Activated CD4-positive, CD25-positive, alpha-beta regulatory T cell treated with anti-CD3 and anti-CD28 coated beads, Interleukin-2, amount 50 U/mL, for 72 hours (primary cell): ENCODE results near the gene CRB1.
"Not testable (repeated sequence)": the region's sequence is repeated elsewhere in the genome, so short reads cannot be mapped to it uniquely, and the experiment has no call there.

Source experiments
- DNase-seq: peaks from one replicate; pipeline ENCODE4 v3.0.0; 2021

Gene CRB1

DNA sequence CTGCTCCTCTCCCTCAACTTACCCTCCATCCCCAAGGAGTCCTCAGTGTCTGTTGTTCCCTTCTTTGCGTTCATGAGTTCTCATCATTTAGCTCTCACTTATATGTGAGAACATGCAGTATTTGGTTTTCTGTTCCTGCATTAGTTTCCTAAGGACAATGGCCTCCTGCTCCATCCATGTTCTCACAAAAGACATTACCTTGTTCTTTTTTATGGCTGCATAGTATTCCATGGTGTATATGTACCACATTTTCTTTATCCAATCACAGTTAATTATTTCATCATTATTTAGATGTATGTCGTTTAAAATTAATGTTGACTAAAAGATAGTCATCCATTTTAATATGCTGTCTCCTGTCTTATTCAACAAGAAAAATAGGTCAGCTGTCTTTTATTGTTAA is 134.1 kb downstream of the CRB1 start:
- DNase-seq: no peak

DNA sequence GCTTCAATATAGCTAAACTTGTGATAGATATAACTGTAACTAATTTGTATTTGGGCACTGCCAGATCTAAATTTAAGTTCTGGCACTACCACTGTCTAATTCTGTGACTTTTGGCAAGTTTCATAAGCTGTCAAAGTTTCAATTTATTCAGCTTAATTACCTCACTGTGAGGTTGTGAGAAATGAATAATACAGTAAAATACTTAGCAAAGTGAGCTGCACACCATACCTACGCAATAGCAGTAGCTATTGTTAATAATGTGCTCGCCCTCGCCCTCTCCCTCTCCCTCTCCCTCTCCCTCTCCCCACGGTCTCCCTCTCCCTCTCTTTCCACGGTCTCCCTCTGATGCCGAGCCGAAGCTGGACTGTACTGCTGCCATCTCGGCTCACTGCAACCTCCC is 136.7 kb downstream of the CRB1 start:
- DNase-seq: not testable (repeated sequence)

DNA sequence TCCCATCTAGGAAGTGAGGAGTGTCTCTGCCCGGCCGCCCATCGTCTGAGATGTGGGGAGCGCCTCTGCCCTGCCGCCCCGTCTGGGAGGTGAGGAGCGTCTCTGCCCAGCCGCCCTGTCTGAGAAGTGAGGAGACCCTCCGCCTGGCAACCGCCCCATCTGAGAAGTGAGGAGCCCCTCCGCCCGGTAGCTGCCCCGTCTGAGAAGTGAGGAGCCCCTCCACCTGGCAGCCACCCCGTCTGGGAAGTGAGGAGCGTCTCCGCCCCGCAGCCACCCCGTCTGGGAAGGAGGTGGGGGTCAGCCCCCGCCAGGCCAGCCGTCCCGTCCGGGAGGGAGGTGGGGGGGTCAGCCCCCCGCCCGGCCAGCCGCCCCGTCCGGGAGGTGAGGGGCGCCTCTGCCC is 137.6 kb downstream of the CRB1 start:
- DNase-seq: not testable (repeated sequence)

DNA sequence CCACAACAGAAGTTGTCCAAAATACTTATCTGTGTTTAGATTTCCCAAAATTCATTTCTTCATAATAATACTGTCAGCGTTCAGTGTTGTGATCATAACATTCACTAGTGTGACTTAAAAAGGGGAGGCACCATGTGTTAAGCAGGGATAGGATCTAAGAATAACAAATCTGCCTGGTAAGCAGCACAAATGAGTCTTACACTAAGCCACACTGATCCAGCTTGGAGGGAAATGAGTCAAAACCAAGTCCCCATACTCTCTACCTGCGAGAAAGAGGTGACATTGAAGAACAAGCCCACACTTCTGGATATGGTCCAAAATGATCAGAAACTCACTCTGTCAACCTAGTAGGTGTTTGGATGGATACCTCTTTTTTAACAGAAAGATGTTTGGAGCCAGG is 145.5 kb downstream of the CRB1 start:
- DNase-seq: no peak

DNA sequence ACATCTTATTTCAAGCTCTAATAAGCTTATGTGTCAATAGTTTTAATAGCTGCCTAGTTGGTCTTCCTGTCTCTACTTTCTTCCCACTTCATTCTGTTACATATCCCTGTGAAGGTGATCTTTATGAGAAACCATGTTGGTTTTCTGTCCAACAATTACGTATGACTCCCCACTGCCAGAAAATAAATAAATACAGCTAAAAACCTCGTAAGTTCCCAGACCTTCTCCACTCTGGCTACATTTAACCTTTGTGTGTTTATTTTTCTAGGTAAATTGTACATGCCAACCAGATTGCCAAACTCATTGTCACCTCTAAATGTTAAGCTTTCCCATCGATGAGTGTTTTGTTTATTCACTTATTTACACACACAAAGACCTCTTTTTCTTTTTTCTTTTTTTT is 147.2 kb downstream of the CRB1 start:
- no peak for DNase-seq

DNA sequence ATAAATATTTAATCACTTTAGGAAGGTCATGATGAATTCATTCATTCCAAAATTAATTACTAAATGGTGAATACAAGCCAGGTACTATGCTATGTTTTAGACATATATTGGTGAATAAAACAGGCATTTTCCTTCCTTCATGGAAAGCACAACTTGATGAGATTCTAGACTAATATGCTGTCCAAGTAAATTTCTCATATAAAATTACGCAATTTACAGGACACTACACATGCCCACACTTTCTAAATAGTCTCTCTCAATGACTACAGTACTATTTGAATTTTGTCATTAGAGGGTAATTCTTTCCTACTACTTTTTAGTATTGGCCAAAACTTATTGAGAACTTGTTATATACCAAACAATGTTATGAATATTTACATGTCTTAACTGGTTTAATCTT is 150.6 kb downstream of the CRB1 start:
- DNase-seq: no peak

DNA sequence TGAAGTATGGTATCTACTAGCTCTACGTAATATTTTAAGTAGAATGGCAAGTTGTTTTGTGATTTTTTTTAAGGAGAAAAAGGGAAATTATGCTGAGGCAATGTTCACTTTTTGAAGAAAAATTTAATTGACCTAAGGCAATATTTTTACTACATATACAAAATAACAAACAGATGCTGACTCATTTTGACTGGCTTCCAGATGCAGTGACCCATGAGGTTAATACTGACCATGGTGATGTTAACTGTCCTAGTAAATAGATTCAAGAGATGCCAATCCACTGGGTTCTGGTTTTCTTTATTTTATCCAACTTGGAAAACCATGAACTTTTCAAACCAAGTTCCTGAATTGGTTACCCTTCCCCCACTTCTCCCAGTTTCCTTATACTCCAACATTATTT is 154.9 kb downstream of the CRB1 start:
- no peak for DNase-seq

DNA sequence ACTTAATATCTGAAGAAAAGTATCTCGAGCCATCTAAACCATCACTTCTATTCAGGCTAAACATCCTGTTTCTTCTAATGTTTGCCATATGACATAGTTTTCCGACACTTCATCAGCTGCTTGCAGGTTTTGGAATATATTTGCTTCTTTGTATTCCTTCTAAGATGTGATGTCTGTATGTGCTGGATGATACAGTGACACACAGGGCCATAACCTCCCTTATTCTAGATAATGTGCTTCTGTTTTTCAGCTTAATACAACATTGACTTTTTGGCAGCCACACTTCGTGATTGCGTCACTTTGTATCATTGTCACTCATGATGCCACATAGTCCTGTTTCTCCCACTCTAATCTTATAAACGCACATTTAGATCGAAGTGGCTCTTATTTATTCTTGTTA is 156.3 kb downstream of the CRB1 start:
- no peak for DNase-seq

DNA sequence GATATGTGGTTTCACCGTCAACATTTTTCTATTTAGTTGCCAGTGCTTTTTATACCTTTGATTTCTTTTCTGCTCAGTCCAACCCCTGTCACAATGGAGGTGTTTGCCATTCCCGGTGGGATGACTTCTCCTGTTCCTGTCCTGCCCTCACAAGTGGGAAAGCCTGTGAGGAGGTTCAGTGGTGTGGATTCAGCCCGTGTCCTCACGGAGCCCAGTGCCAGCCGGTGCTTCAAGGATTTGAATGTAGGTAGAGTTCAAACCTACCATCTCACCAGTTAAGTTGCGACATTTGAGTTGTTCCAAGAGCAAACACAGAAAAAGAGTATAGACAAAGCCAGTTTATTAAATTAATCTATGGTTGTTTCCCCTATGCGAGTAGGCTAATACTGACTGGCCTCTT is 161.3 kb downstream of the CRB1 start:
- no peak for DNase-seq

DNA sequence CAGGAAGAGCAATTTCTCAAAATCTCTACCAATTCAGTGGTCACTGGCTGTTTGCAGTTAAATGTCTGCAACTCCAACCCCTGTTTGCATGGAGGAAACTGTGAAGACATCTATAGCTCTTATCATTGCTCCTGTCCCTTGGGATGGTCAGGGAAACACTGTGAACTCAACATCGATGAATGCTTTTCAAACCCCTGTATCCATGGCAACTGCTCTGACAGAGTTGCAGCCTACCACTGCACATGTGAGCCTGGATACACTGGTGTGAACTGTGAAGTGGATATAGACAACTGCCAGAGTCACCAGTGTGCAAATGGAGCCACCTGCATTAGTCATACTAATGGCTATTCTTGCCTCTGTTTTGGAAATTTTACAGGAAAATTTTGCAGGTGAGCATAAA is 167.2 kb downstream of the CRB1 start:
- DNase-seq: no peak

DNA sequence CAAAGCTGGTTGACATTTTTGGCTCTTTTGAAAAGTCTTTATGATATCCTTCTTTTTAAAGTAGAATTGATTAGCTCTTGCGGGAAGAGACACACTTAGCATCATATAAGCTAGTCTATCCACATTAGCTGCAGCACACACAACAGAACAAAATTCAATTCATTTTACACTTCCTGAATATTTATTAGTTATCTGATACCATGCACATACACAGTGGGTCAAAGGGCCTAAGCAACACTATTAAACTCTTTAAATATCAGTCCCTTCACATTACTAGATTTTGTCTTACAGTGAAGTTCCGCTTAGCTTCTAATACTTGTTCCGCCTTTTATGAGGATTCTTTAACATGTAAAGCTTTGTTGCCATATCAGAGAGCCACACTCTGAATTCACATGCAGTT is 169.5 kb downstream of the CRB1 start:
- no peak for DNase-seq

DNA sequence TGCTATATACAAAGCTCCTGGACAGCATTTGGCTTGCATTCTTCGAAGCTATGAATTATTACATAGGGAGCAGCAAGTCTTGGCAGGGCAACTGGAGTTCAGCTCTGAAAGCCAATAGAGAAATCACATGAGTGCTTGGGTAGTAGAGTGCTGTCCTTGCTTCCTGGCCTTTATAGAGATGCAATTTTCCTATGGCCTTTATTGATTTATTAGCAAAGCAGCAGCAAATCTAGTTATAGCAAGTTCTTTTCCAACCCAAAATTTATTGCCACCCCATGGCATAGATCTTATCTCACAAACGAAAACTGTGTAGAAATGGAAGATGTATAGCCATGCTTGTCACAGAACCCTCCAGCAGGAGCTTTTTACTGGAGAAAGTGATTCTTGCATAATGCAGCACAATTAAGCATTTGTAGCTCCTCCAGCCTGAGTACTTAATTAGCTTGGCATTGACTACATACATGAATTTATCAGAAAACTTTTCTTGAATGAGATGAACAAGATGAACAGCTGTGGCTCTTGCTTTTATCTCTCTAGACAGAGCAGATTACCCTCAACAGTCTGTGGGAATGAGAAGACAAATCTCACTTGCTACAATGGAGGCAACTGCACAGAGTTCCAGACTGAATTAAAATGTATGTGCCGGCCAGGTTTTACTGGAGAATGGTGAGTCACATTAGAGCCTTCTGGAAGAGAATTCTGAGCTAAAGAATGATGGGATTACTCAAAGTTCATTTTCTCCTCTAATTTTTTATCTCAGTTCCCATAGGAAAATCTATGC is 170.1 kb downstream of the CRB1 start:
- DNase-seq: no peak

DNA sequence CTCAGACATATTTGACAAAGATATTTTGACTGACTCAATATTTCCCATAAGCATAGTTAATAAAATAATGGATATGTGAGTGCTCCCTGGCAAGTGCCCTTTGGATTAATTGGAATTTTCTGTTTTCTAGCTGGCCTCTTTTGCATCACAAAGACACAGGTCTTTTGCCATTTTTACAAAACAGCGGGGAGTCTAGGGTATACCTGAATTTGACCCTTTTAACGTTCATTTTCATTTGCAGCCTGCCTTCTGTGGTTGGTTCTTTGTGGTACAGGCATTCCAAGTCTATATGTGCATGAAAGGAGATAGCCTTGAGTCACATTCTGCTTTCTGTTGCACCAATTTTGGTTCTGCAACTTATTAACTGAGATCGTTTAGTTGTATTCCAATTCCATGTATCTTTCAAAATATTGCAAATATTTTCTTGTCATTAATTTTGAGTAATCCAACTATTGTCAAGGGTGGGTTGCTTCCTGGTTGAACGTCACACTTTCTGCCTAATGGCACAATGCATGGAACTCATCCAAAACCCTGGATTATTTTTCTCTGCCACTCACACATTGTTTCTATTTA is 171.7 kb downstream of the CRB1 start:
- DNase-seq: no peak

DNA sequence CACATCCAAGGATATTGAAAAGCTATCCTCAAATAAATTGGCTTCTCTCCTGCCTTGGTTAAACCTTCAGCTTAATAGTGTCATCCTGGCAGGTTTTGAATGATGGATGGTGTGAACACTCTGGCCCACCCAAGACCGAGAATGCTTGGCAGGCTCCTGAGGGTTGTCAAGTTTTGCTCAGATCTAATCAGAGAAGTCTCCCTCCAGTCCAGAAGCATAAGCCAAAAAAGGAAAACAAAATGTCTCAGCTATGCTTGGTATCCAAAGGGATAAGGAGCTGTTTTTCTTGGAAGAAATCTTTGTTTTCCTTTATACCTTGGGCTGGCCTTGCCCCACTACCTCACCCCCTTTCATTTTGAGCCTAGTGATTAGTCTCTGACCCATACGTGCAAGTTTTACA is 172.7 kb downstream of the CRB1 start:
- no peak for DNase-seq

DNA sequence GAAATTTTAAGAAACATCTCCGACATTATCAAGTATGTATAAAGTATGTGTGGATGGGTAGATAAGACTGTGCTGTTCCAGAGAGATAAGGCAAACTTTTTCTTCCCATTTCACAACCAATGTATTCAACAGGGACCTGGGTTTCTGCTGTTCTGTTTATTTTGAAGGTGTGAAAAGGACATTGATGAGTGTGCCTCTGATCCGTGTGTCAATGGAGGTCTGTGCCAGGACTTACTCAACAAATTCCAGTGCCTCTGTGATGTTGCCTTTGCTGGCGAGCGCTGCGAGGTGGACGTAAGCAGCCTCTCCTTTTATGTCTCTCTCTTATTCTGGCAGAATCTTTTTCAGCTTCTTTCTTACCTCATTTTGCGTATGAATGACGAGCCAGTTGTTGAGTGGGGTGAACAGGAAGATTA is 174.0 kb downstream of the CRB1 start:
- no peak for DNase-seq

DNA sequence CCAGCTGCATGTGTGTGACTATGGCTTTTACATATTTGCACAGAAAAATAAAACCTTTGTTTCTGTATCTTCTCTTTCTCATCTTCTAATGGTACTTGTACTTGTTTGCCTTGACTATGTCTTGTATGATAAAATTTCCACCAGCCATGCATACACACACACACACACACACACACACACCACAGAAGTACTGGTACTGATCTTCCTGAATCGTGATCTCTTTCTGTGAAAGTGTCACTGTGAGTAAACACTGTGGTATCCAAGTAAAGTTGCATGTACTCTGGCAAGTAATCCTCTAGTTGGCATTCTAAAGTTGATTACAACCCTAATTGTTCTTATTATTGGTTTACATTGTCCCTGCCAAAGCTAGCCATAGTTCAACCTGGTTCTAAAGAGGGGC is 176.7 kb downstream of the CRB1 start:
- no peak for DNase-seq

DNA sequence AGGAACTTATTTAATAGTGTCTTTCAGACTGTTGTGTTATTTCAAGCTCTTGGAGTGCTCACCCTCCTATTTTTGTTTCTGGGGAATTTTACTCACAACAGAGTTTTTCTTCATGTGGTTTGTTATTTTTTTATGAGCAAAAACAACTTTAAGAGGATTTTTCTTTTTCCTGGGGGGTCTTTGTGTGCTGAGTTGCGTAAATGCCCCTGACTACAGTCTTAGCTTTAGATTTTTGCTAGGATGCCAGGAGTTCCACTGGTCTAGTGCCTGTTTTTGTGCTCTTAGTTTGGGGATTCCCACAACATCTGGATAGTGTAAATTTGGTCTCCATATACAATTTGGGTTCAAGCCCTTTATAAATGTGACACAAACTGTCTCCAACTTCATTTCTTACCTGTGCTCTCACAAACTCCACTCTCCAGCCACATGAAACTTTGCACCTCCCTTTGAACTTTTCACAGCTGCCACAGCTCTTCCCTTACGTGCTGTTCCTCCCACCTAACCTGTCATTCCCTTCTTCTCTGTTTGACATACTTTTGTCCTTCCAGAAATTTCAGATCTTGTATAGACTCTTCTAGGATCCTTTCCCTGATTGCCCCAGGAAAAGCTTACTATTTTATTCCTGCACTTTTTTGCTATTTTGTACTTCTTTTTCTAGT is 180.2 kb downstream of the CRB1 start:
- no peak for DNase-seq

DNA sequence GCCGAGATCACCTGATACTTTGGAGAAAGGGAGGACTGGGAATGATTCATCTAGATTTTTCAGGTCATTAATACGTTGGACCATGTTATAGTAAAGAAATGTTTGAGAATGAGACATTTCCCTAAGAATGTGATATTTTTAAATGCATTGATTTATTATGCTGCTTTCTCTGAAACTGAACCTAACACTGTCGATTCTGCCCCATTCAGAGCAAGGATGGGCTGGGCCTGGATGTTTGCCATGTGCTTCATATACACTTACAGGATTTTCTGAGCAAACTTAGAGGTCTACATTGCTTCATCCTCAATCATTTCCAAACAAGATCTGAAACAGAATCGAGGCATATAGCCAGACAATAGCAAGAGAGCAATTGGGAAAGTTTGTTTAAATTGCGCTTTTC is 183.3 kb downstream of the CRB1 start:
- DNase-seq: no peak

DNA sequence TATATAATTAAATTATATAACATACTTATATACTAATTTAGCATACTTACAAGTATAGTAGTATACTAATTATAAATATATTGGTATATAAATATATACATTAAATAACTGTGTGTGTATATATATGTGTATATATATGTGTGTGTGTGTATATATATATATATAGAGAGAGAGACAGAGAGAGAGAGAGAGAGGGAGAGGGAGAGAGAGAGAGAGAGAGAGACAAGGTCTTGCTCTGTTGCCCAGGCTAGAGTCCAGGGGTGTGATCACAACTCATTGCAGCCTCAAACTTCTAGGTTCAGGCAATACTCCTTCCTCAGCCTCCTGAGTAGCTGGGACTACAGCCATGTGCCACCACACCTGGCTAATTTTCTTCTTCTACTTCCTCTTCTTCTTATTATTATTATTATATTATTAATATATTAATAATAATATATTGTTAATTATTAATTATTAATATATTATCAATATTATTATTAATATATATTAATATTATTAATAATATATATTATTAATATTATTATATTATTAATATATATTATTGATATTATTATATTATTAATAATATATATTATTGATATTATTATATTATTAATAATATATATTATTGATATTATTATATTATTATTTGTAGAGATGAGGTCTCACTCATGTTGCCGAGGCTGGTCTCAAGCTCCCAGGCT is 185.5 kb downstream of the CRB1 start:
- no peak for DNase-seq

DNA sequence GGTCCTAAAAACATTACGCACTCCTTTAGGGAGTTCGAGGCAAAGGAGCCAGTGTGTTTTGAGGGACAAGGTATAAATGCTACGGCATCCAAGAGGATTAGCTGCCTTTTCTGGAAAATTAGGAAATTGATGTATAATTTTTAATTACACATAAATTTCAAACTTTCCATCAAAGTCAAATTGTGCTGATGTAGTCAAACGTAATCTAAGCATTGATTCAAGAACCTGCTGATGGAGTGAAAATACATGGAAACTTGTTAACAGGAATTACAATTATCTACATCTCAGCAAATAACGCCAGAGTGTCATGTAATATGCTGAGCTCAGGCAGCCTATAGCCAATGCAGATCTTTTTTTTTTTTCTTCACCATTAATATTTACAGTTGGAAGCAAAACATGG is 194.5 kb downstream of the CRB1 start:
- DNase-seq: no peak

DNA sequence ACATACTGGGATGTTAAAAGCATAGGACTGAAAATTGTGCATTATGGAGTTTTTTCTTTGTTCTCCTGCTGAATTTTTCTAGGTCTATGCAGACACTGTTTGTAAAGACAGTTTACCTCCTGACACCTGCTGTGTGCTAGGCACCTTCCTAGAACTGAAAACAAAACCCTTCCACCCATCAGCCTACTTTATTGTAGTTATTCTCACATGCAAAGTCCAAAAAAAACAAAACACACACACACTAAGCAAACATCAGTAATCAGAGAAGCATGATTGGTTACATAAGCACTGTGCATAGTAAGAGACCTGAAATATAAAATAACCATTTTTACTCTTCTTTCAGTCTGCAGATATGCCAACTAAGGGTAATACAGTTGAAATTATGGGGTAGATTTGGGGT is 195.1 kb downstream of the CRB1 start:
- no peak for DNase-seq

DNA sequence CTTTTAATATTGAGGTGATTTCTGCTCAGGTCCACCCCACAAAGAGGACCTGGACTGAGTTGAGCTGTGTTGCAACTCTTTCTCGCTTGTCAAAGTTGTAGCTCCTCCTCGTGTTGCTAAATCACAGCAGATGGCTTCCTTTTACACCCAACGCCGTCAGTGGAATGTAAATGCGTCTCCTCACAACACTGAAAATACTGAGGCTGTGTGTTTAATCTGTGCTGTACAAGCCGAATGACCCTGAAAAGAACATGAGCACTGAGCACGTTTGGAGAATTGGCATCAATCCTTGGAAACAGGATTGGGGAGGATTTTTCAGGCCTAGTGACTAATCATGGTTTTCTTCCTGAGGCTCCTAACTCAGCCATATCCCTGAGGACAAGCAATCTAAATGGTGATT is 196.0 kb downstream of the CRB1 start:
- no peak for DNase-seq

DNA sequence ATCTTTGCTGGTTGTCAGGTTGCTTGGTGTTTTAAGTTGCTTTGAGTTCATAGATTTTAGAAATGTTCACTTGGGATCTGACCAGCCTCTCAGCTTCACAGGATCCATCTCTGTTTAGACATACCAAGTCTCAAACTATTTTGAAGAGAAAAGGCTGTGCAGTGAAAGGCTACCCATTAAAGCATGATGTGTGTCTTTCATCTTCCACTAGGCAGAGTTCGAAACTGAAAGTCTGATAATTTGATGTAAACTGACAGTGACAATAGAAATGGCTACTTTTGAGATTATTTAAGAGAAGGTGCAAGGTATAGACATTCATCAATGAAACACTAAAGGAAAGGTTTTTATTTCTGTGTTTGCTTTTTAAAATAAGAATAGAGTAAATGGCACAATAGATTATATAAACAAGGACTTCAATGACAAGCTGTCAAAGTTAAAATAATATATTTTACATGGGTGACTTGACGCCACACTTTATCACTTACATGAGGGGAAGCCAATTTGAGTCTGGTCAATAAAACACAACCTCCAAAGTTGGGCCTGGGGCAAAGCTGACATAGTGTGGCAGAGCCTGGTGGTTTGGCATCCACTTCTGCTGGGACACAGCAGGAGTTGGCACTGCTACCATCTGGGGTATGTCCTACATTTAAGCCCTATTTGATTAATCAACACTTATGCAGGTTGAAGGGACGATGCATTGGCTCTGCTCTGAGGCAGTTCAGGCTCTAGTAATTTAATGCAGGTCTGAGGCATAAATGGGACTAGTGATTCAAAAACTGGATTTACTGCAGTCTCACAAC is 197.7 kb downstream of the CRB1 start:
- DNase-seq: no peak
